Hepatocyte (in vitro differentiated cells): ENCODE data around the gene SLC26A6. TPM values are rescaled to one million over a fixed set of nuclear protein-coding genes. Genes with fewer than 3 reads are reported as not detected.

Experiments
- DNase-seq: peaks from one replicate; pipeline ENCODE4 v3.0.0-alpha.2; 2016; ENCODE audit warnings: low spot score
- H2AFZ ChIP-seq: fragments of 200-600 bp; sonication (generic); 2 replicates; pipeline ENCODE4 v1.6.0; 2016; ENCODE audit warnings: antibody characterized with exemption, mild to moderate bottlenecking
- H3K27ac ChIP-seq: fragments of 200-600 bp; sonication (generic); 2 replicates; pipeline ENCODE4 v1.5.1; 2016; ENCODE audit warnings: mild to moderate bottlenecking
- H3K27me3 ChIP-seq: fragments of 200-600 bp; sonication (generic); 2 replicates; pipeline ENCODE4 v1.6.1; 2016
- H3K36me3 ChIP-seq: fragments of 200-600 bp; sonication (generic); replicated peaks from 2 replicates; pipeline ENCODE4 v1.5.1; 2016; ENCODE audit warnings: low read depth; ENCODE audit not compliant: insufficient read depth
- H3K4me1 ChIP-seq: fragments of 200-600 bp; sonication (generic); 2 replicates; pipeline ENCODE4 v1.5.1; 2016; ENCODE audit warnings: mild to moderate bottlenecking, moderate library complexity; ENCODE audit not compliant: insufficient read depth
- H3K4me2 ChIP-seq: fragments of 200-600 bp; sonication (generic); 2 replicates; pipeline ENCODE4 v1.6.0; 2016
- H3K4me3 ChIP-seq: fragments of 200-600 bp; sonication (generic); 2 replicates; pipeline ENCODE4 v1.5.1; 2016; ENCODE audit warnings: mild to moderate bottlenecking
- H3K79me2 ChIP-seq: fragments of 200-600 bp; sonication (generic); 2 replicates; pipeline ENCODE4 v1.6.0; 2017; ENCODE audit warnings: mild to moderate bottlenecking
- H3K9me2 ChIP-seq: fragments of 200-600 bp; sonication (generic); replicated peaks from 2 replicates; pipeline ENCODE4 v1.6.0; 2017; ENCODE audit warnings: mild to moderate bottlenecking; ENCODE audit not compliant: insufficient read depth
- H3K9me3 ChIP-seq: fragments of 200-600 bp; sonication (generic); 2 replicates; pipeline ENCODE4 v1.5.1; 2016; ENCODE audit warnings: low read depth, mild to moderate bottlenecking
- H4K20me1 ChIP-seq: fragments of 200-600 bp; sonication (generic); 2 replicates; pipeline ENCODE4 v1.6.0; 2016; ENCODE audit warnings: mild to moderate bottlenecking; ENCODE audit not compliant: insufficient read depth, poor library complexity, severe bottlenecking
- EZH2 ChIP-seq: fragments of 200-600 bp; sonication (generic); IDR thresholded peaks from 2 replicates; pipeline ENCODE4 v1.6.1; 2016; ENCODE audit warnings: antibody characterized with exemption, mild to moderate bottlenecking, borderline replicate concordance
- EZH2phosphoT487 ChIP-seq: fragments of 200-600 bp; sonication (generic); IDR thresholded peaks from one replicate; pipeline ENCODE4 v1.6.1; 2018; ENCODE audit warnings: antibody characterized with exemption, mild to moderate bottlenecking, low read depth, moderate library complexity; ENCODE audit not compliant: unreplicated experiment, severe bottlenecking
- WGBS: methylation state at CpG from one replicate; pipeline ENCODE4 v1.1.6; 2016; ENCODE audit warnings: low lambda C conversion rate; ENCODE audit errors: missing lambda C conversion rate; 5-methylcytosine and 5-hydroxymethylcytosine counted together
- polyA plus RNA-seq: library from polyadenylated mRNA; unstranded; fragments of >200 nt; fragmentation: Nextera tagmentation; extraction: Ambion mirVana; gene quantifications from 2 replicates; pipeline ENCODE4 v1.2.1, GENCODE V29; 2016
- total RNA-seq: library from RNA; depleted of rRNA; stranded (reverse); fragments of >200 nt; gene quantifications from 2 replicates; pipeline ENCODE4 v1.2.3, GENCODE V29; 2014
- TF ChIP-seq, protein P1 (sequence below): fragments of 200-600 bp; sonication (generic); IDR thresholded peaks from 2 replicates; pipeline ENCODE4 v1.5.1; 2016; ENCODE audit warnings: antibody characterized with exemption, mild to moderate bottlenecking; ENCODE audit not compliant: poor library complexity

Gene SLC26A6
- total and polyA plus RNA-seq, 2 experiments from 2014 or later, result 53.7 to 56.6 TPM

DNA sequence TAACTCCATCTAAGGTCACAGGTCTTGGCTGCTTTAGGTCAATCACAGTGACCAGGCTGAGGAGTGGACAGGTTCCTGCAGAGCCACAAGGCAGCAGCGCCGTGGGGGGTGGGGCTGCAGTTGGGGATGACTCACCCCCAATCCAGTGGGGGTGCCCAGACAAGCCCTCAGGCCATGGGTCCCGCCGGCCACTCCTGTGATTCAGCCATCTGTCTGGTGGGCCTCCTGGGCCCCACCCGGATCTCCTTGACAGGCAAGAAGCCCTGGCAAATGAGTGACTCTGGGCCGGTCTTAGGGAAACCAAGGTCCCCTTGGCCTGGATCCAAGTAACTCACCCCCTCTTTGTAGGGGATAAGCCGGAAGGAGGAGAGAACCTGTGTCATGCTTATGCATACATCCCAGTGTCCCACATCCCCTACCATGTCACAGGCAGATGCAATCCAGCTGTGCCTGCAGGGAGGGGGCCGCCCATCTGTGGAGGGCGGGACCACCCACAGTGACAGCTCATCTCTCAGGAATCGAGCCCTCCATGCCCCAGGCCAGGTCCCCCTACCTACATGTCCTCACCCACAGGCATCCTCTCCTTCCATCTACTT lies 39.6 kb downstream of the SLC26A6 start:
- Histone ChIP-seq H4K20me1 (no peaks in the 10 kb centered on the region), H3K79me2 (no peaks in the 10 kb centered on the region), H3K9me3 (no peaks in the 10 kb centered on the region), H3K27me3 (no peaks in the 10 kb centered on the region), H3K4me1 (peaks cover 46% of the 10 kb centered on the region), H3K9me2 (no peaks in the 10 kb centered on the region), H3K36me3 (no peaks in the 10 kb centered on the region), H3K4me3 (no peak overlapping the region), H2AFZ (no peak overlapping the region), H3K27ac (peak overlapping the region; percentile 95), H3K4me2 (peak overlapping the region; percentile 72)
- no peak for TF ChIP-seq EZH2phosphoT487
- no peak for TF ChIP-seq EZH2
- TF ChIP-seq, protein P1, sequence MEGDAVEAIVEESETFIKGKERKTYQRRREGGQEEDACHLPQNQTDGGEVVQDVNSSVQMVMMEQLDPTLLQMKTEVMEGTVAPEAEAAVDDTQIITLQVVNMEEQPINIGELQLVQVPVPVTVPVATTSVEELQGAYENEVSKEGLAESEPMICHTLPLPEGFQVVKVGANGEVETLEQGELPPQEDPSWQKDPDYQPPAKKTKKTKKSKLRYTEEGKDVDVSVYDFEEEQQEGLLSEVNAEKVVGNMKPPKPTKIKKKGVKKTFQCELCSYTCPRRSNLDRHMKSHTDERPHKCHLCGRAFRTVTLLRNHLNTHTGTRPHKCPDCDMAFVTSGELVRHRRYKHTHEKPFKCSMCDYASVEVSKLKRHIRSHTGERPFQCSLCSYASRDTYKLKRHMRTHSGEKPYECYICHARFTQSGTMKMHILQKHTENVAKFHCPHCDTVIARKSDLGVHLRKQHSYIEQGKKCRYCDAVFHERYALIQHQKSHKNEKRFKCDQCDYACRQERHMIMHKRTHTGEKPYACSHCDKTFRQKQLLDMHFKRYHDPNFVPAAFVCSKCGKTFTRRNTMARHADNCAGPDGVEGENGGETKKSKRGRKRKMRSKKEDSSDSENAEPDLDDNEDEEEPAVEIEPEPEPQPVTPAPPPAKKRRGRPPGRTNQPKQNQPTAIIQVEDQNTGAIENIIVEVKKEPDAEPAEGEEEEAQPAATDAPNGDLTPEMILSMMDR, result no peak
- WGBS, result 20% methylated on average over 10 of the region's 10 CpGs
- peak; percentile 86 for DNase-seq

- peak within 1 kb of the TSS; percentile 72 for H3K4me2 ChIP-seq
- no peaks in the 10 kb centered on the region for H3K9me3 ChIP-seq
- H3K4me3 ChIP-seq, result no peak within 1 kb of the TSS
- no peak for TF ChIP-seq EZH2
- TF ChIP-seq, protein P1, result no peak
- no peak for TF ChIP-seq EZH2phosphoT487
- WGBS, result 63% methylated on average over 29 of the region's 35 CpGs
- peak within 1 kb of the TSS; percentile 95 for H3K27ac ChIP-seq
- H3K79me2 ChIP-seq, result no peaks in the 10 kb centered on the region
- H3K4me1 ChIP-seq, result peaks cover 46% of the 10 kb centered on the region
- no peaks in the 10 kb centered on the region for H3K9me2 ChIP-seq
- no peaks in the 10 kb centered on the region for H3K36me3 ChIP-seq
- H4K20me1 ChIP-seq, result no peaks in the 10 kb centered on the region
- no peak within 1 kb of the TSS for H2AFZ ChIP-seq
- no peak for DNase-seq
- no peaks in the 10 kb centered on the region for H3K27me3 ChIP-seq
Measured at GRCh38 chr3:48595075-48595525, 40.2 kb downstream of the SLC26A6 start, which contains the start of gene COL7A1. Gene COL7A1, minus strand, starts transcription at chr3:48595329. Its CDS starts 170 bp downstream, at chr3:48595159.

- H3K4me3 ChIP-seq, result no peak overlapping the region
- H3K79me2 ChIP-seq, result no peaks in the 10 kb centered on the region
Measured at GRCh38 chr3:48594417-48595049, 40.7 kb downstream of the SLC26A6 start.

More at GRCh38 chr3:48594417-48595049, 40.7 kb downstream of the SLC26A6 start:
- no peak for DNase-seq
- 73% methylated on average over 27 of the region's 39 CpGs for WGBS
- H3K9me3 ChIP-seq, result no peaks in the 10 kb centered on the region
- H3K36me3 ChIP-seq, result no peaks in the 10 kb centered on the region
- H2AFZ ChIP-seq, result no peak overlapping the region
- H3K9me2 ChIP-seq, result no peaks in the 10 kb centered on the region
- H3K27me3 ChIP-seq, result no peaks in the 10 kb centered on the region
- H4K20me1 ChIP-seq, result no peaks in the 10 kb centered on the region
- peak overlapping the region; percentile 72 for H3K4me2 ChIP-seq
- H3K4me1 ChIP-seq, result peaks cover 45% of the 10 kb centered on the region
- H3K27ac ChIP-seq, result no peak overlapping the region
- TF ChIP-seq EZH2phosphoT487, result no peak
- no peak for TF ChIP-seq EZH2
- TF ChIP-seq, protein P1, result no peak
